ENCODE data around the gene MAP6D1.

Gene MAP6D1

DNA sequence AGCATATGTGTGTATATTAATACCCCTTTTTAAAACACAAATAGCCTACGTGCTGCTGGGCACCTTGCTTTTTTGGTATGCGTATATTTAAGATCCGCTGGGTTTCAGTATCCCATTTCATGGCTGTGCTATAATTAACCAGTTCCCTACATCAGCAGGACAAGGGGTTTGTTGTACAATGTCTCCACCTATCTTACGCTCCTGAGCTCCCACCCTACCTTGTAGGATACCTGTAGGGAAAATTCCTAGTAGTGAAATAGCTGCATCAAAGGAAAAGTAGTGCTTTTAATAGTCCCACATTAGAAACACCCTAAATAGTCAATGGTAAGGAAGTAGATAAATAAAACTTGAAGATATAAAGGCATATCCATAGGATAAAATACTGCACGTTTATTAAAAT lies 1.4 kb downstream of the MAP6D1 start:
- no peak for DNase-seq (ENCODE audit: low read depth in 3 of 3)

DNA sequence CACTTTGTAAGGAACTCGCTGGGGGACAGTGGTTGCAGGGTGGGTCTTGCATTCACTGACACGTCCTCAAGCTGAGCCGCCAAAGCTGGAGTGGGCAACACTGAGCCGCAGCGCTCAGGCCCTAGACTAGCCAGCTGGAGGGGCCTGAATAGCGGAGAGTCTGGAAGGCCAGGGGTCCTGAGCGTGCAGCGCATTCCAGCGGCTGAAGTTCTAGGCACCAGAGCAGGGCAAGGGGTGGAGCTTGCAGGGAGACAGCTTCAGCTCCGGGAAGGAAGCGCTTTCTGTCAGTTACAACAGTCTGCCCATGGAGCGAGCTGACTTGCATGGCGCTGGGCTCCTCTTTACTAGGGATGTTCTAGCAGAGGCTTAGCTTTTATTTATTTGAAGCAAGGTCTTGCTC lies 2.7 kb downstream of the MAP6D1 start:
- no peak for DNase-seq (ENCODE audit: low read depth in 3 of 3)

DNA sequence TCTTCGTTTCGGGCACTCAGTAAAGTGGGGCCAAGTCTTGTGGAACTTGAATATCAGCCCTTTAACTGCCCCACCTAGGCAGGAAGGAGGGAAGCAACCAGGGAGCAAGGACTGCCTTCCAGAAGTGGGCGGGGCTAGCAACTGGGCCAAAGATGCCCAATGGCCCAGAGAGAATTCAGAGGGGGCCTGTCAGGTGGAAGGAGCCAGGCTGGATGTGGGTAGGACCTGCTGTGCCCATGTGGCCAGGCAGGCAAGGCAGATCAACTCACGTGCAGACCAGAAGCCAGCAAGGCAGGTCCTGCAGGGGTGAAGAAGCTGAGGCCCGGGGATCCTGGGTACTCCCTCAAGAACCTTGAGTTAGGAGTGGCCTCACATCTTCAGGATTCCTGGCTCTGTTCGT lies 5.5 kb downstream of the MAP6D1 start:
- no peak for DNase-seq (ENCODE audit: low read depth in 3 of 3)

GRCh38 chr3:183818706-183819624 lies 6.4 kb downstream of the MAP6D1 start:
- no peak for DNase-seq (ENCODE audit: low read depth in 3 of 3)

GRCh38 chr3:183818041-183818620 lies 7.2 kb downstream of the MAP6D1 start:
- DNase-seq (ENCODE audit: low read depth in 3 of 3), result no peak

DNA sequence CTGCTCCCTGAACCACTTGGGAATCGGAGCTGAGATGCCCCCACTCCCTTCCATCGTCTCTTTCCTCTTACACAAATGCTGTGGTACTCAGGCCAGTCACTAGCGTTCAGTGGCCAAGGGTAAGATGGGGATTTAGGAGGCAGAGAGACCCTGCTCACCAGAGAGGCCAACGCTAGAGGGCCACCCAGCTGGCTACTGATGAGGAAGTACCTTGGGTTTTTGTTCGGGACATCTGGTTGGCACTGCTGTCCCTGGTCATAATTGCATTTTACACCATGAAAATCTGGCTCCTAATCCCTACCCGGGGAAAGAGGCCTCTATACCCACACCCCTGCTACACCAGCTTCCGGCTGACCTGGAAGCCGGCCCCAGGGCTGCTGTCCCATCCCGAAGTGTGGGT lies 7.7 kb downstream of the MAP6D1 start:
- no peak for DNase-seq (ENCODE audit: low read depth in 3 of 3)

- no peak for DNase-seq (ENCODE audit: low read depth in 3 of 3)
These were observed 8.5 kb downstream of the MAP6D1 start for GRCh38 chr3:183816681-183817510.

DNA sequence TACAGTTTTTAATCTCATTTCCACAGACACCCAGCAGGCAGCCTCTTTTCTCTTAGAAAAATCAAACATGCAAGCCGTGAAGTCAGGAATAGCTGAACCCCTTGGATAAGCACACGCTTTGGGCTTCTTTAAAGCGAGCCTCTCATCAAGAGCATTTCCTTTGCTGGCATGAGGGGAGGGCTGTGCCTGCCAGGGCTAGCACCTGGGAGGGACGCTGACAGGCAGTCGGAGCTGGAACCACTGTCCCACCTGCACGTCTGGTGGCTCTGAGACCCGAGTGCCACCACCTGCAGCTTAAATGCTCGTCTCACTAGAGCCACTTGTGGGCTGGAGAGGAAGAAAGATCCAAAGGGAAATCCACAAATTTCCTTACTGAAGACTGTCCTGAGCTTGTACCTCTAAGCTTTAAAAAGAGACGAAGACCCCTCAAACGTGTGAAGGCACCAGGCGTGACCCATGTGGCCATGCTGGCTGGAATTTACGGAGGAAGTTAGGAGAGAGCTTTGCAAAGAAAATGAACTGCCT lies 9.4 kb downstream of the MAP6D1 start:
- DNase-seq (ENCODE audit: low read depth in 3 of 3), result no peak

DNA sequence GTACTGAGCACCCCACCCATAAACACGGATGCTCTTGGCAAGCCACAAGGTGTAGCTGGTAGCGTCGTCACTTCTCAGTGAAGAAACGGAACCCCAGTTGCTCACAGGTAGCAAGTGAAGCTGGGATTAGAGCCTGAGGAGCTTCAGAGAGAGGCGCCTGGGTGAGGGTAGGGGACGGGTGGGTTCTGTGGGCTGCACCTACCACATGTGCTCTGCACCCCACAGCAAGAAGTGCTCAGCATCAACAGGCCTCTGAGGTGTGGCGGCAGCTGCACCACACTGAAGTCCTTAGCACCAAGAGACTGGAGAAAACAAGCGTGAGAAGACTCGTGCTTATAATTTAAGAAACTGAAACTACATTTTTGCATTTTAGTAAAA lies 9.8 kb downstream of the MAP6D1 start:
- DNase-seq (ENCODE audit: low read depth in 3 of 3), result no peak

DNA sequence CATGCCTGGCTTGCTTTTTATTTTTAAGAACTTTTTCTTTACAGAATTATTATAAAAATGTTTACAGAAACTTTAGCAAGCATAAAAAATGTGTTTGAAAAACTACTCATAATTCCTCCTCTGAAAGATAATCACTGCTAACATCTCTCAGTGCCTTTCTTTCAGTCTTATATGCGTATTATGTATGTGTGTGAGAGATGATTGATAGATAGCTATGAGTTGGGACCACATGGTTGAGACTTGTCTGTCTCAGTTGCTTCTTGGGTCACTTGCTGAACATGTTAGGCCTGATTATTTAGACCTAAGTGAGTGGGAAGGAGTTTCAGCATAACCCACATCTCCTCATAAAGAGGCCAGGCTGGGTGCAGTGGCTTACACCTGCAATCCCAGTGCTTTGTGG lies 11.1 kb downstream of the MAP6D1 start:
- DNase-seq (ENCODE audit: low read depth in 3 of 3), result no peak

- no peak for DNase-seq (ENCODE audit: low read depth in 3 of 3)
These were observed 12.5 kb downstream of the MAP6D1 start for GRCh38 chr3:183812761-183813445.

DNA sequence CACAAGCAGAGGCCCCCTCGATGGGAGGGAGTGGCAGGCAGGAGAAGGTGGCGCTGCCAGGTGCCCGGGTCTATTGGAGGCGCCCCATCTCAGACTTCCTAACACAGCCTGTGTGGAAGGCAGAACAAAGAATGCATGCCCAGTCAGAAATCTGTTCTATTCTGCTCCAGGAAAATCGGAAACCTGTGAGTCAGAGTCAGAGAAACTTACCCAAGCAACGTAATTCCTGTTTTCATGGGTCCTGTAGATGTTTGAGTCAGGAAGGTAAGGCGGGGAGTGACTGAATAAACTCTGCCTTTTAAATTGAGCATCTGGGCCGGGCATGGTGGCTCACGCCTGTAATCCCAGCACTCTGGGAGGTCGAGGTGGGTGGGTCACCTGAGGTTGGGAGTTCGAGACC lies 13.7 kb downstream of the MAP6D1 start:
- DNase-seq (ENCODE audit: low read depth in 3 of 3), result no peak

GRCh38 chr3:183810643-183811594 lies 14.5 kb downstream of the MAP6D1 start:
- DNase-seq (ENCODE audit: low read depth in 3 of 3), result no peak

DNA sequence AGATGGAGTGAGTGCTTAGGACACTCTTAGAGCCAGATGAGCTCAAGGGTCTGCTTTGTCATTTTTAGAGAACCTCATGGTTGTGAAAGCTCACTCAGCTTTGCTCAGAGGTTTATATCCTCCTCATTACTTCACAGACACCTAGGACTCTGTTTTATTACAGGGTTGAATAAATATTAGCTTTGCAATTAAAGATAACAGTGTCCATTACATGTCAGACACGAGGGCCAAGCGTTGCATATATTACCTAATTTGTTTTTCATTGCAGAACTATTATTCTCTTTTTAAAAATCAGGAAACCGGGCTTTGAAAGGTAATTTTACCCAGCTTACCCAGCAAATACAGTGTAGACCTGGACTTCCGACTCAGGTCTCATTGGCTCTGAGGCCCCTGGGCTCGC lies 16.1 kb downstream of the MAP6D1 start:
- DNase-seq (ENCODE audit: low read depth in 3 of 3), result no peak

DNA sequence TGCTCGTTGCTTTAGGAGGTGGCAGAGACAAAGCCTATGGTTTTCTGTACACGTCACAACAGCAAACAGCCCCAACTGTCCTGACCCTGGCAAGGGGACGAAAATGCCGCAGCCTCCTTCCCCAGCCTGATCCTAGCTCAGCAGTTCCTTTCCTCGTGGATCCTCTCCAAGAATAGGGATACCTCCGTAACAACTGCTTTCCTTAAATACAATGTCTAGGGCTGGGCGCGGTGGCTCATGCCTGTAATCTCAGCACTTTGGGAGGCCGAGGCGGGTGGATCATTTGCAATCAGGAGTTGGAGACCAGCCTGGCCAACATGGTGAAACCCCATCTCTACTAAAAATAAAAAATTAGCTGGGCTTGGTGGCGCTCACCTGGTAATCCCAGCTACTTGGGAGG lies 17.0 kb downstream of the MAP6D1 start:
- no peak for DNase-seq (ENCODE audit: low read depth in 3 of 3)

DNA sequence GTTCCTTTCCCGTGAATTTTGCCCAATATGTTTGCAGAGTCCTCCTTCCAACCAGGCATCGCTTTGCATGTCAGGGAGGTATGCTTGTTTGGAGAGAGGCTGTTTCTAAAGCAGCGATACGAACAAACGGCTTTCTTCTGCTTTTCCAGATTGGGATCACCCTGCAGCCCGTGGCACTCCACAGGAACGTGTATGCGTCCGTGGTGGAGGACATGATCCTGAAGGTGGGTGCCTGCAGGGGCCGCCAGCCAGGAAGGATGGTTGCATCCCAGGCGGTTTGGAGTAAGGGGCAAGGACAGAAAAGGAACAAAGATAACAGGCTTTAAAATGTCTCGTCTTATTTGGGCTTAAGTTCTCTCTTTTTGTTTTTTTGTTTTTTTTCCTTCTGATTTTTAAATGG lies 17.5 kb downstream of the MAP6D1 start:
- DNase-seq (ENCODE audit: low read depth in 3 of 3), result no peak

DNA sequence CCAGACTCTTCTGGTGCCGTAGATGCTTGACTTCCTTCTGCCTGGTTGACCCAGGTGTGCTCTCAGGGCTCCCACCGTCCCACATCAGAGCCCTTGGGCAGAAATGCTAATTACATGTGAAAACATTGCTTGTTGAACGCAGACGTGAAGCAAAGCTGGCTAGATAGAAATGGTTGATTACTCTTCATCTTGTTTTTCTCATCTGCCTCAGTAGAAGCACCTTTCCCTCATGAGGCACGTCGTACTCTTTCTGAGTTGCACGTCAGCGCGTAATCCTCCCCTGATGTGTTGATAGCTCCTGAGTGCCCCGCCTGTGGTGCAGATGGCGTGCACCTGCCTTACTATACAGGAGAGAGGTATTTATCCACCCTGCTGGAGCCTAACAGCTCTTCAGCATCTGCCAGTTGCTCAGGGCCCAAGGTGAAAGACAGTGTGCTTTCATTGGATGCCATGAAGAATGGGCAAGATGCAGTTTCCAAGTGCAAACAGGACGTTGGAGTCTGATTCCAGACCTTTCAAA lies 18.1 kb downstream of the MAP6D1 start:
- no peak for DNase-seq (ENCODE audit: low read depth in 3 of 3)

- no peak for DNase-seq (ENCODE audit: low read depth in 3 of 3)
These were observed 22.4 kb downstream of the MAP6D1 start for GRCh38 chr3:183802989-183803388.

DNA sequence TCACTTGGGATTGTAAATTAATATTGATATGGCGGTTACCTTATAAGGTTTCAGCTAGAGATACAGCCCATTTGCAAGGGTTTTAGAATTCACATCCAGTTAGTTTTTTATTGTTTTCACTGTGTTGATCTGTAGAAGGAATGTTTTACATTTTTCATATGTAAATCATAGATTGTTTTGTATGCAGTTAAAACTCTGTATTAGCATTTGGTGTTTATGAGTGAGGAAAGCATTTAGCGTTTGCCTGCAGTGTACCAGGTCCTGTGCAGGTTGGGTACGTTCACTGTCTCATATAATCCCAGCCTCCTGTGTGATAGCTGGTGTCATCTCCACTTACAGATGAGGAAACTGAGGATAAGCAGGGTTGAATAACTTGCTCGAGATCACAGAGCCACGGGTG lies 23.8 kb downstream of the MAP6D1 start:
- DNase-seq (ENCODE audit: low read depth in 3 of 3), result no peak

- no peak for DNase-seq (ENCODE audit: low read depth in 3 of 3)
These were observed 25.0 kb downstream of the MAP6D1 start for GRCh38 chr3:183800243-183800863.
